ENCODE measurements around the gene PRKAR2A.
A peak's percentile ranks its signal among the peaks of the same experiment; 100 is the strongest.

PRKAR2A gene

DNA sequence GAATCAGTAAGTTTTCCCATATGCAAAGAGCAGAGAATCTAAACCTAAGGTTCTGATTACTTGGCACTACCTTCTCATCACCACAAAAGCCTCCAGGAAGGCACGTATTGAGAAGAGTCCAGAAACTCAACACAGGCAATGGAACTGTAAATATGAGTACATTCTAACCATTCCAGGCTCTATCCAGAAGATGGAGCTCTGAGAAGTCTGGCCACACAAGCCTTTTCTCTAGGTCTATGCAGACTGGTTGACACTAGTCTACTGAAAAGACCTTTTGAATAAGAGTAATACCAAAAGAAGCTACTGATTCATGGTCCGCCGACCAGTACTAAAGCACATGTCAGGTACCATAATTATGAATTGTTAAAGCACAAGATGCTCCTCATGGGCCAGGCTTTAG, 149.7 kb downstream of the PRKAR2A start:
- TF ChIP-seq ZNF510 (tag by site-specific recombination; IDR thresholded peaks at IDR 0.05; ENCODE audit: insufficient replicate concordance) (no peak), ZNF654 (tag by site-specific recombination; IDR thresholded peaks at IDR 0.05; ENCODE audit: low read depth) (0 out of 2 replicates have a peak, but pooled peaks have one; percentile 3), PRDM1 (tag by site-specific recombination; IDR thresholded peaks at IDR 0.05) (no peak), ZNF549 (tag by site-specific recombination; IDR thresholded peaks at IDR 0.05) (no peak), IKZF3 (tag by site-specific recombination; IDR thresholded peaks at IDR 0.05) (no peak), ZNF2 (tag by site-specific recombination; IDR thresholded peaks at IDR 0.05) (no peak), ZNF133 (tag by site-specific recombination; IDR thresholded peaks at IDR 0.05) (no peak)
- H3K27ac ChIP-seq (ENCODE audit: extremely low read depth, low read depth, low read length): no peak overlapping the region
- ChIA-PET POLR2A (interaction anchor here (1.4 kb wide), 1 partner anchor 8 kb away, joined by 4 read pairs; no protein-coding TSS in a partner anchor), CTCF (interaction anchor here (0.5 to 1.0 kb wide), 2 partner anchors 32 to 62 kb away, joined by 3 read pairs; no protein-coding TSS in a partner anchor)
- H3K4me1 ChIP-seq (ENCODE audit: control insufficient read depth, insufficient read depth, low read length): peaks cover 5% of the 10 kb centered on the region
- H3K4me3 ChIP-seq (ENCODE audit: low read depth, low read length): no peak overlapping the region
- peaks cover 14 to 73% of the 10 kb centered on the region in 2 experiments for H3K36me3 ChIP-seq (ENCODE audit: control insufficient read depth in 2 of 2, insufficient read depth in 1 of 2, low read length in 2 of 2)
- H3K9me3 ChIP-seq (ENCODE audit: control insufficient read depth, insufficient read depth, low read depth, low read length): no peaks in the 10 kb centered on the region

DNA sequence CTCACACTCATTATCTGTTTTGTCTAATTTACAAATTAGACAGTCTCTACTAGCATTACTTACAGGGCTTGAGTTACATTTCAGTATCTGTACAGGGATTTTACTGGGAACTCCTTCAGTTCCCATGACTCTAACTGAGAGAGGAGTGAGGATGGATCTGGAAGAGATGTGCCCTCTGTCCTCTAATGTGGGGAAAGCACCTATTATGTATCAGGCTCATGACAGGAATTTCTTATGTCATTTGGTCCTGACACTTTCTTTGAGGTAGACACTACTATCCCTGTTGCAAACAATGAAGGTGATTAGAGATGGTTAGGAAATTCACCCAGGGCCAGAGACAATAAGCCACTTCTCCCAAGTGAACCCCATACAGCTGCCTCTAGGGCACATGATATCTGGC, 151.1 kb downstream of the PRKAR2A start:
- Histone ChIP-seq H3K27ac (ENCODE audit: extremely low read depth, low read depth, low read length) (no peak overlapping the region), H3K9me3 (ENCODE audit: control insufficient read depth, insufficient read depth, low read depth, low read length) (no peaks in the 10 kb centered on the region), H3K4me3 (ENCODE audit: low read depth, low read length) (no peak overlapping the region), H3K4me1 (ENCODE audit: control insufficient read depth, insufficient read depth, low read length) (peaks cover 5% of the 10 kb centered on the region), H3K36me3 (ENCODE audit: control insufficient read depth in 2 of 2, insufficient read depth in 1 of 2, low read length in 2 of 2) (peaks cover 22 to 75% of the 10 kb centered on the region in 2 experiments)
- ChIA-PET CTCF (interaction anchor here (1.3 kb wide), 1 partner anchor 43 kb away, joined by 4 read pairs; no protein-coding TSS in a partner anchor), POLR2A (interaction anchor here (1.1 kb wide), 1 partner anchor 20 kb away, joined by 6 read pairs; the partner anchor contains the start of gene IP6K2)
- no peak for TF ChIP-seq ZNF394 (tag by site-specific recombination; IDR thresholded peaks at IDR 0.05; ENCODE audit: borderline replicate concordance)
- peak; percentile 49; the same call in 1 of the 2 replicates for TF ChIP-seq PRDM1 (tag by site-specific recombination; IDR thresholded peaks at IDR 0.05)
- TF ChIP-seq, protein P1, sequence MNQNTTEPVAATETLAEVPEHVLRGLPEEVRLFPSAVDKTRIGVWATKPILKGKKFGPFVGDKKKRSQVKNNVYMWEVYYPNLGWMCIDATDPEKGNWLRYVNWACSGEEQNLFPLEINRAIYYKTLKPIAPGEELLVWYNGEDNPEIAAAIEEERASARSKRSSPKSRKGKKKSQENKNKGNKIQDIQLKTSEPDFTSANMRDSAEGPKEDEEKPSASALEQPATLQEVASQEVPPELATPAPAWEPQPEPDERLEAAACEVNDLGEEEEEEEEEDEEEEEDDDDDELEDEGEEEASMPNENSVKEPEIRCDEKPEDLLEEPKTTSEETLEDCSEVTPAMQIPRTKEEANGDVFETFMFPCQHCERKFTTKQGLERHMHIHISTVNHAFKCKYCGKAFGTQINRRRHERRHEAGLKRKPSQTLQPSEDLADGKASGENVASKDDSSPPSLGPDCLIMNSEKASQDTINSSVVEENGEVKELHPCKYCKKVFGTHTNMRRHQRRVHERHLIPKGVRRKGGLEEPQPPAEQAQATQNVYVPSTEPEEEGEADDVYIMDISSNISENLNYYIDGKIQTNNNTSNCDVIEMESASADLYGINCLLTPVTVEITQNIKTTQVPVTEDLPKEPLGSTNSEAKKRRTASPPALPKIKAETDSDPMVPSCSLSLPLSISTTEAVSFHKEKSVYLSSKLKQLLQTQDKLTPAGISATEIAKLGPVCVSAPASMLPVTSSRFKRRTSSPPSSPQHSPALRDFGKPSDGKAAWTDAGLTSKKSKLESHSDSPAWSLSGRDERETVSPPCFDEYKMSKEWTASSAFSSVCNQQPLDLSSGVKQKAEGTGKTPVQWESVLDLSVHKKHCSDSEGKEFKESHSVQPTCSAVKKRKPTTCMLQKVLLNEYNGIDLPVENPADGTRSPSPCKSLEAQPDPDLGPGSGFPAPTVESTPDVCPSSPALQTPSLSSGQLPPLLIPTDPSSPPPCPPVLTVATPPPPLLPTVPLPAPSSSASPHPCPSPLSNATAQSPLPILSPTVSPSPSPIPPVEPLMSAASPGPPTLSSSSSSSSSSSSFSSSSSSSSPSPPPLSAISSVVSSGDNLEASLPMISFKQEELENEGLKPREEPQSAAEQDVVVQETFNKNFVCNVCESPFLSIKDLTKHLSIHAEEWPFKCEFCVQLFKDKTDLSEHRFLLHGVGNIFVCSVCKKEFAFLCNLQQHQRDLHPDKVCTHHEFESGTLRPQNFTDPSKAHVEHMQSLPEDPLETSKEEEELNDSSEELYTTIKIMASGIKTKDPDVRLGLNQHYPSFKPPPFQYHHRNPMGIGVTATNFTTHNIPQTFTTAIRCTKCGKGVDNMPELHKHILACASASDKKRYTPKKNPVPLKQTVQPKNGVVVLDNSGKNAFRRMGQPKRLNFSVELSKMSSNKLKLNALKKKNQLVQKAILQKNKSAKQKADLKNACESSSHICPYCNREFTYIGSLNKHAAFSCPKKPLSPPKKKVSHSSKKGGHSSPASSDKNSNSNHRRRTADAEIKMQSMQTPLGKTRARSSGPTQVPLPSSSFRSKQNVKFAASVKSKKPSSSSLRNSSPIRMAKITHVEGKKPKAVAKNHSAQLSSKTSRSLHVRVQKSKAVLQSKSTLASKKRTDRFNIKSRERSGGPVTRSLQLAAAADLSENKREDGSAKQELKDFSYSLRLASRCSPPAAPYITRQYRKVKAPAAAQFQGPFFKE (tag by site-specific recombination; IDR thresholded peaks at IDR 0.05; ENCODE audit: borderline replicate concordance): no peak
- TF ChIP-seq ZNF19 (tag by site-specific recombination; IDR thresholded peaks at IDR 0.05; ENCODE audit: low read depth): no peak

Data from HEK293 (cell line).